Keratinocyte (primary cell): Measurements from ENCODE around the gene PABPN1L. TPM values are rescaled to one million over a fixed set of nuclear protein-coding genes. Genes with fewer than 3 reads are reported as not detected.

Source experiments
- DNase-seq: peaks from one replicate; pipeline ENCODE4 v3.0.0-alpha.2; 2011; ENCODE audit warnings: low read depth, missing footprints, low spot score
- FAIRE-seq: peaks from 2 replicates; lab custom pipeline; 2011; peaks lifted over from hg19 to GRCh38; lab: Jason Lieb, UNC
- H2AFZ ChIP-seq: 2 replicates; pipeline ENCODE4 v1.6.0; 2012; ENCODE audit warnings: low read length, control low read depth, inconsistent platforms; ENCODE audit not compliant: control insufficient read depth
- H3K27ac ChIP-seq: 2 replicates; pipeline ENCODE4 v1.5.1; 2011; ENCODE audit warnings: low read length; ENCODE audit not compliant: control insufficient read depth, insufficient read depth
- H3K27me3 ChIP-seq: 3 replicates; pipeline ENCODE4 v1.6.0; 2011; ENCODE audit warnings: low read length; ENCODE audit not compliant: control insufficient read depth, insufficient read depth; ENCODE audit errors: extremely low read depth
- H3K36me3 ChIP-seq, 2 experiments: 2 replicates in 1 of 2; 3 replicates in 1 of 2; pipeline ENCODE4 v1.5.1; 2011; ENCODE audit warnings: low read length in 2 of 2, mild to moderate bottlenecking in 1 of 2; ENCODE audit not compliant: control insufficient read depth in 2 of 2, insufficient read depth in 2 of 2; ENCODE audit errors: extremely low read depth in 1 of 2
- H3K4me1 ChIP-seq: 3 replicates; pipeline ENCODE4 v1.5.1; 2011; ENCODE audit warnings: low read length; ENCODE audit not compliant: control insufficient read depth, insufficient read depth; ENCODE audit errors: extremely low read depth
- H3K4me2 ChIP-seq: 3 replicates; pipeline ENCODE4 v1.6.0; 2011; ENCODE audit warnings: low read depth, low read length; ENCODE audit not compliant: control insufficient read depth, insufficient read depth; ENCODE audit errors: extremely low read depth
- H3K4me3 ChIP-seq, 3 experiments: fragments of 200-600 bp in 1 of 3; sonication (generic) in 1 of 3; 2 replicates in 2 of 3; 3 replicates in 1 of 3; pipeline ENCODE4 v1.5.1; 2011 to 2016; ENCODE audit warnings: low read length in 3 of 3, mild to moderate bottlenecking in 3 of 3, control low read depth in 2 of 3, inconsistent platforms in 1 of 3, low read depth in 1 of 3, mixed read lengths in 1 of 3, mixed run types in 1 of 3, moderate library complexity in 1 of 3; ENCODE audit not compliant: control insufficient read depth in 2 of 3, insufficient read depth in 2 of 3; ENCODE audit errors: extremely low read depth in 1 of 3
- H3K79me2 ChIP-seq: 2 replicates; pipeline ENCODE4 v1.6.0; 2012; ENCODE audit warnings: low read length; ENCODE audit not compliant: control insufficient read depth, insufficient read depth
- H3K9ac ChIP-seq: 3 replicates; pipeline ENCODE4 v1.6.0; 2011; ENCODE audit warnings: low read length; ENCODE audit not compliant: control insufficient read depth, insufficient read depth; ENCODE audit errors: extremely low read depth
- H3K9me1 ChIP-seq: 3 replicates; pipeline ENCODE4 v1.6.0; 2011; ENCODE audit warnings: low read length; ENCODE audit not compliant: control insufficient read depth, insufficient read depth; ENCODE audit errors: extremely low read depth
- H3K9me3 ChIP-seq: 2 replicates; pipeline ENCODE4 v1.5.1; 2012; ENCODE audit warnings: low read depth, low read length; ENCODE audit not compliant: control insufficient read depth
- H4K20me1 ChIP-seq: 3 replicates; pipeline ENCODE4 v1.6.0; 2011; ENCODE audit warnings: low read length; ENCODE audit not compliant: control insufficient read depth, insufficient read depth; ENCODE audit errors: extremely low read depth
- CTCF ChIP-seq, 3 experiments: IDR thresholded peaks in 1 of 3; conservative IDR thresholded peaks in 1 of 3; optimal IDR thresholded peaks in 1 of 3; 2 replicates in 2 of 3; 3 replicates in 1 of 3; pipeline versions ENCODE3 to v1.5.1; 2011; ENCODE audit warnings: low read length in 3 of 3, mild to moderate bottlenecking in 3 of 3, moderate library complexity in 2 of 3, control low read depth in 1 of 3, inconsistent platforms in 1 of 3; ENCODE audit not compliant: insufficient read depth in 2 of 3; ENCODE audit errors: extremely low read depth in 1 of 3
- EZH2 ChIP-seq: IDR thresholded peaks from one replicate; pipeline ENCODE4 v1.6.1; 2012; ENCODE audit warnings: inconsistent platforms, mild to moderate bottlenecking, low read length, moderate library complexity
- dilution Hi-C: fragments of 300-500 bp; cut with MboI; formaldehyde crosslinking; loops from one replicate; pipeline ENCODE4 v1.7.0; 2020; ENCODE audit warnings: low sequenced_read_pairs; ENCODE audit not compliant: extremely low pct_ligation_motif_present
- polyA plus RNA-seq, 5 experiments: library from polyadenylated mRNA; depleted of rRNA in 3 of 5; stranded (reverse) in 3 of 5; stranded (forward) in 1 of 5; unstranded in 1 of 5; fragments of >200 nt; gene quantifications; 1 replicate in 1 of 5; 2 replicates in 3 of 5; 3 replicates in 1 of 5; pipeline versions ENCODE4 v1.2.1 to v1.2.3, GENCODE V29; 2011 to 2012; ENCODE audit warnings: missing spikeins in 2 of 5, low read depth in 1 of 5, low replicate concordance in 1 of 5

The PABPN1L gene
- polyA plus RNA-seq, 1 donor (not counting 4 experiments of a cell fraction or from before 2014, with no cell fraction given): not detected

- no peak overlapping the region for H3K4me3 ChIP-seq
- DNase-seq (no peak), FAIRE-seq (no peak)
- no peak overlapping the region for H2AFZ ChIP-seq
- no peaks in the 10 kb centered on the region for H4K20me1 ChIP-seq
- H3K4me1 ChIP-seq: peaks cover 12% of the 10 kb centered on the region
- H3K4me2 ChIP-seq: no peak overlapping the region
- H3K9ac ChIP-seq: no peak overlapping the region
- no peaks in the 10 kb centered on the region for H3K79me2 ChIP-seq
- dilution Hi-C loops: no loop called here
- no peaks in the 10 kb centered on the region for H3K27me3 ChIP-seq
- H3K27ac ChIP-seq: no peak overlapping the region
- peaks cover 0 to 9% of the 10 kb centered on the region in 2 experiments for H3K36me3 ChIP-seq
- H3K9me1 ChIP-seq: no peaks in the 10 kb centered on the region
- H3K9me3 ChIP-seq: no peaks in the 10 kb centered on the region
- TF ChIP-seq EZH2 (no peak), CTCF (optimal IDR thresholded peaks at IDR 0.05 in 1 of 3, IDR thresholded peaks at IDR 0.05 in 1 of 3, conservative IDR thresholded peaks at IDR 0.05 in 1 of 3; ENCODE audit: extremely low read depth in 1 of 3, insufficient read depth in 2 of 3, low read length in 3 of 3) (no peak)
Measured at GRCh38 chr16:88820385-88821025, 46.0 kb downstream of the PABPN1L start.

- no peak overlapping the region for H2AFZ ChIP-seq
- H4K20me1 ChIP-seq: no peaks in the 10 kb centered on the region
- no peak for DNase-seq
- no peak overlapping the region for H3K4me3 ChIP-seq
- no peak overlapping the region for H3K9ac ChIP-seq
- no peak for FAIRE-seq
- no peaks in the 10 kb centered on the region for H3K27me3 ChIP-seq
- H3K9me3 ChIP-seq: no peaks in the 10 kb centered on the region
- dilution Hi-C loops: no loop called here
- H3K9me1 ChIP-seq: no peaks in the 10 kb centered on the region
- TF ChIP-seq EZH2 (no peak), CTCF (optimal IDR thresholded peaks at IDR 0.05 in 1 of 3, IDR thresholded peaks at IDR 0.05 in 1 of 3, conservative IDR thresholded peaks at IDR 0.05 in 1 of 3; ENCODE audit: extremely low read depth in 1 of 3, insufficient read depth in 2 of 3, low read length in 3 of 3) (no peak)
- H3K79me2 ChIP-seq: no peaks in the 10 kb centered on the region
- no peak overlapping the region for H3K4me2 ChIP-seq
- peaks cover 12% of the 10 kb centered on the region for H3K4me1 ChIP-seq
- peaks cover 0 to 9% of the 10 kb centered on the region in 2 experiments for H3K36me3 ChIP-seq
- no peak overlapping the region for H3K27ac ChIP-seq
Measured at GRCh38 chr16:88819126-88819525, 47.3 kb downstream of the PABPN1L start.
